NB4 (cell line): ENCODE measurements around the gene C1RL.

Source experiments
- CTCF ChIP-seq: IDR thresholded peaks from one replicate; pipeline ENCODE4 v1.5.1; 2012; ENCODE audit warnings: low read depth, low read length
- MYC ChIP-seq: IDR thresholded peaks from 2 replicates; pipeline ENCODE4 v1.6.1; 2011; ENCODE audit warnings: low read depth, low read length
- POLR2A ChIP-seq: IDR thresholded peaks from 2 replicates; pipeline ENCODE4 v1.6.1; 2011; ENCODE audit warnings: mild to moderate bottlenecking; ENCODE audit not compliant: insufficient read length; ENCODE audit errors: extremely low read depth

- TF ChIP-seq CTCF (no peak), POLR2A (no peak), MYC (no peak)
These were observed 50.1 kb downstream of the C1RL start for GRCh38 chr12:7058850-7059395.
